Heart left ventricle (tissue), 16 donors: Measurements from ENCODE around the gene DSG2. TPM values are rescaled to one million over a fixed set of nuclear protein-coding genes. Genes with fewer than 3 reads are reported as not detected.

ENCODE experiments used
- ATAC-seq, 4 donors: fragments of 200-7000 bp; cut with Tn5 transposase; one replicate each; pipeline ENCODE4 v1.9.1; 2020 to 2022; ENCODE audit warnings: moderate library complexity in 4 of 4, mild to moderate bottlenecking in 3 of 4, moderate number of reproducible peaks in 1 of 4
- DNase-seq, 5 donors: peaks; one replicate each; pipeline ENCODE4 v3.0.0-alpha.2; 2020
- H3K27ac ChIP-seq, 12 donors: fragments of 200-600 bp; sonication (generic) in 4 of 12; one replicate each; pipeline versions ENCODE4 v1.5.0 to v1.8.0; 2016 to 2022; ENCODE audit warnings: mild to moderate bottlenecking in 2 of 12
- H3K27me3 ChIP-seq, 9 donors: fragments of 200-600 bp; sonication (generic) in 2 of 9; one replicate each; pipeline versions ENCODE4 v1.5.1 to v1.8.0; 2016 to 2022; ENCODE audit warnings: mild to moderate bottlenecking in 3 of 9
- H3K36me3 ChIP-seq, 9 donors: fragments of 200-600 bp; sonication (generic) in 2 of 9; one replicate each; pipeline versions ENCODE4 v1.5.0 to v1.8.0; 2018 to 2022; ENCODE audit warnings: mild to moderate bottlenecking in 2 of 9
- H3K4me1 ChIP-seq, 12 donors: fragments of 200-600 bp; sonication (generic) in 4 of 12; one replicate each; pipeline versions ENCODE4 v1.5.0 to v1.8.0; 2016 to 2022; ENCODE audit warnings: mild to moderate bottlenecking in 3 of 12
- H3K4me3 ChIP-seq, 12 donors: fragments of 200-600 bp; sonication (generic) in 4 of 12; one replicate each; pipeline versions ENCODE4 v1.5.0 to v1.8.0; 2017 to 2022; ENCODE audit warnings: mild to moderate bottlenecking in 9 of 12, moderate library complexity in 4 of 12
- H3K9me3 ChIP-seq, 12 donors: fragments of 200-600 bp; sonication (generic) in 4 of 12; one replicate each; pipeline versions ENCODE4 v1.5.0 to v1.8.0; 2016 to 2022; ENCODE audit warnings: mild to moderate bottlenecking in 1 of 12
- CTCF ChIP-seq, 12 donors: fragments of 200-600 bp; sonication (generic) in 4 of 12; IDR thresholded peaks; one replicate each; pipeline versions ENCODE4 v1.5.0 to v1.8.0; 2018 to 2022; ENCODE audit warnings: antibody characterized with exemption in 12 of 12, mild to moderate bottlenecking in 5 of 12
- POLR2A ChIP-seq, 2 donors: fragments of 450-650 bp; IDR thresholded peaks; one replicate each; pipeline ENCODE4 v1.6.1; 2017; ENCODE audit warnings: antibody characterized with exemption in 2 of 2, mild to moderate bottlenecking in 2 of 2, moderate library complexity in 2 of 2
- WGBS, 4 donors: extraction: QIAGEN DNeasy Blood & Tissue Kit in 2 of 4; methylation state at CpG; one replicate each; pipeline versions ENCODE4 v1.1.5 to v1.1.7; 2013 to 2018; 5-methylcytosine and 5-hydroxymethylcytosine counted together
- intact Hi-C, 10 donors: fragments of 100-400 bp; cut with DNase I; formaldehyde crosslinking; loops; one replicate each; pipeline versions ENCODE4 v1.11.1 to v1.14.2; 2022
- polyA plus RNA-seq, 2 donors: library from polyadenylated mRNA; stranded (reverse); fragments of 200-250 nt; gene quantifications; one replicate each; pipeline ENCODE4 v1.2.3, GENCODE V29; 2013
- total RNA-seq, 9 donors: library from RNA; depleted of rRNA in 2 of 9; stranded (reverse); fragments of >200 nt in 2 of 9; fragmentation: NEBNext Ultra II Directional in 3 of 9; extraction: Animal tissue kit (Norgen Biotek cat#: 25700) in 3 of 9; gene quantifications; one replicate each; pipeline versions ENCODE4 v1.1.0 to v1.2.4, GENCODE V29; 2016 to 2023
- donor health status: ischemic (EF 13 %, LVEDD 7.1; RV severe dilation, severe dysfunction).
- donor health status: healthy with polysubstance abuse.
- donor health status: DM: no; HTN: yes; CAD: no.
- donor health status: DM: no; HTN: no; CAD: no.
- donor health status: ischemic (EF 25% LVEDD 6.9; RV normal size, moderate dysfunction).
- donor health status: ischemic (EF 25% LVEDD 5.7; RV mildly dilated, moderate dysfunction).
- donor health status: healthy.
- donor health status: DM: yes; HTN: yes; CAD: no.
- donor health status: ischemic (EF 35%, LVEDD 5.7; RV mildly dilated, moderate dysfunction).
- donor health status: nonischemic (EF 11% LVEDD 7.7; RV severe dilation, severe dysfunction).
- donor health status: DM: yes; HTN: yes; CAD: no.
- donor health status: PGD.
- donor health status: ischemic (EF 29% LVEDD 5.4; RV normal size, mild dysfunction).
- donor health status: nonischemic (EF 23%, LVEDD 6.1; RV moderate dilation, normal function).

DSG2 gene
- total and polyA plus RNA-seq, 11 donors: 10.1 to 54.4 (median 41.0) TPM

GRCh38 chr18:31583185-31583854, 85.3 kb downstream of the DSG2 start:
- no peaks in the 10 kb centered on the region for H3K9me3 ChIP-seq
- intact Hi-C loops: no loop called here
- no peaks in the 10 kb centered on the region for H3K4me1 ChIP-seq
- no peak overlapping the region for H3K4me3 ChIP-seq
- H3K27me3 ChIP-seq: no peaks in the 10 kb centered on the region
- 91 to 95% (median 92%) methylated on average over 5 of the region's 5 CpGs for WGBS, 4 donors
- H3K27ac ChIP-seq: no peak overlapping the region
- DNase-seq: no peak
- no peaks in the 10 kb centered on the region for H3K36me3 ChIP-seq
- ATAC-seq: no peak
- TF ChIP-seq POLR2A (IDR thresholded peaks at IDR 0.05) (no peak), CTCF (IDR thresholded peaks at IDR 0.05) (no peak)

- H3K4me3 ChIP-seq: no peak overlapping the region
- H3K36me3 ChIP-seq: no peaks in the 10 kb centered on the region
- no peaks in the 10 kb centered on the region for H3K27me3 ChIP-seq
- 83 to 87% (median 84%) methylated on average over 5 of the region's 5 CpGs for WGBS, 4 donors
- H3K4me1 ChIP-seq: no peaks in the 10 kb centered on the region
- no peak for DNase-seq
- no peaks in the 10 kb centered on the region for H3K9me3 ChIP-seq
- ATAC-seq: no peak
- TF ChIP-seq CTCF (IDR thresholded peaks at IDR 0.05) (no peak), POLR2A (IDR thresholded peaks at IDR 0.05) (no peak)
- H3K27ac ChIP-seq: no peak overlapping the region
- intact Hi-C loops: no loop called here
Observed at GRCh38 chr18:31585991-31586390, 88.0 kb downstream of the DSG2 start.

- Histone ChIP-seq H3K9me3 (no peaks in the 10 kb centered on the region), H3K4me3 (no peak overlapping the region), H3K36me3 (no peaks in the 10 kb centered on the region), H3K4me1 (no peaks in the 10 kb centered on the region), H3K27me3 (peaks cover 0 to 3% (median 0%) of the 10 kb centered on the region in 9 donors), H3K27ac (no peak overlapping the region)
- TF ChIP-seq CTCF (IDR thresholded peaks at IDR 0.05): no peak
- no peak for TF ChIP-seq POLR2A (IDR thresholded peaks at IDR 0.05)
- DNase-seq (no peak), ATAC-seq (no peak)
- intact Hi-C loops: no loop called here
- WGBS, 4 donors: 61 to 66% (median 63%) methylated on average over 5 of the region's 5 CpGs
Observed at GRCh38 chr18:31586616-31587015, 88.6 kb downstream of the DSG2 start.

- intact Hi-C loops: no loop called here
- H3K36me3 ChIP-seq: no peaks in the 10 kb centered on the region
- H3K4me3 ChIP-seq: no peak overlapping the region
Observed at GRCh38 chr18:31587529-31587928, 89.6 kb downstream of the DSG2 start.

GRCh38 chr18:31590570-31590969, 92.6 kb downstream of the DSG2 start:
- Histone ChIP-seq H3K36me3 (no peaks in the 10 kb centered on the region), H3K27me3 (peaks cover 0 to 3% (median 0%) of the 10 kb centered on the region in 9 donors), H3K4me1 (no peaks in the 10 kb centered on the region), H3K9me3 (no peaks in the 10 kb centered on the region), H3K4me3 (no peak overlapping the region), H3K27ac (no peak overlapping the region)
- no peak for ATAC-seq
- 81 to 88% (median 85%) methylated on average over 8 of the region's 8 CpGs for WGBS, 4 donors
- intact Hi-C loops: loop anchor here in 1 of 10 donors (10.0 kb wide), 1 partner anchor 64 kb away; no protein-coding TSS in a partner anchor
- TF ChIP-seq POLR2A (IDR thresholded peaks at IDR 0.05): no peak
- TF ChIP-seq CTCF (IDR thresholded peaks at IDR 0.05): no peak
- no peak for DNase-seq

More at GRCh38 chr18:31587529-31587928, 89.6 kb downstream of the DSG2 start:
- Histone ChIP-seq H3K4me1 (no peaks in the 10 kb centered on the region), H3K27me3 (peaks cover 0 to 3% (median 0%) of the 10 kb centered on the region in 9 donors), H3K27ac (no peak overlapping the region), H3K9me3 (no peaks in the 10 kb centered on the region)
- ATAC-seq (no peak), DNase-seq (no peak)
- 72 to 79% (median 76%) methylated on average over 4 of the region's 4 CpGs for WGBS, 4 donors
- TF ChIP-seq POLR2A (IDR thresholded peaks at IDR 0.05): no peak
